ENCODE data around the gene PHC3. TPM values are rescaled to one million over a fixed set of nuclear protein-coding genes. Genes with fewer than 3 reads are reported as not detected.

Gene PHC3
- 32.7 and 33.2 TPM in 2 replicates for total RNA-seq

DNA sequence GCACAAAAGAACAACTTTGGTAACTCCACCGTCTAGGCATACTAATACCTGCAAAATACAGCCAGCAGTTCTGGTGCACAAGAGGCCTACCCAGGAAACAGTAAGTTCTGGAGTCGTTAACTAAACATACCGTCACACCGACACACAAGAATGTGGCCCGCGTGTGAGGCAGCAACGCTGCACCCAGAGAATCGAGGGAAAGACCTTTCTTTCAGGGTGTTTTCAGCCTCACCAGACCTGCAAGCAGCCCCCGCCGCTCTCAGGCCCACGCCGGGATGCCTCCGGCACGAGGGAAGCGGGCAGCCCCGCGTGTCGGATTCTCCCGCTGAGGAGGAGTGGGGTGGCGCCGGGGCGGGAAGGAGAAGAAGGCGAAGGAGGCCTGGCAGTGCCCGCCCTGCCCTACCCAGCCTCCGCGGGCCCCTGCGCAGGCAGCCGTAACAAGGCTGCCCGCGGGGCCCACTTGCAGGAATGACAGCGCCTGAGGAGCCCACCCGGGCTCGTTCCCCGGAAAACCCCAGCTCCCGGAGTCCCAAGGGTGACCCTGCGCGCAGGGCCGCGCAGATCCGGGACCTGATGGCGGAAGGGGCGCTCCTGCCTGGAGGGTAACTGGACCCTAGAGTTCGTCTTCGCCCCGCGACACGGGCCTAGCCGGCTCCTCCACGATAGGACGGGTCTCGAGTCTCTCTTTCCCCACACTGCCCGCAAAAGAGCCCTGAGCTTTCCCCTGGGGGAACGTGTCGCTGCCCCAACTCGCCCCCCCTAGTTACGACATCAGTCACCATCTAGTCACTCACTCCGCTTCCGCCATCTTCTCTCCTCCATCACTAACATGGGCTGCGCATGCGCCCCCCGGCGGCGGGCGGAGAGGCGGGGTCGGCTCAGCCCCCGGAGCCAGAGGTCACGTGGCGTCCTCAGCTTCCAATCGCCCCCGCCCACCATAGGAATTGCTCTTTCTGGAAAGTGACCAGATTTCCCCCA, at the start of gene PHC3:
TSS of gene PHC3 (minus strand) at position 826 of the 978 bp plus-strand sequence. CDS start at position 808, 18 bp downstream.

GRCh38 chr3:170221924-170222646, 40.6 kb upstream of the PHC3 start, which contains the start of gene PRKCI:
Gene PRKCI, plus strand, starts transcription at chr3:170222424. Its CDS starts 246 bp downstream, at chr3:170222670.

Small RNAs within 50 kb of the gene (small RNA-seq; reads per million reads assigned to genes)
- gene RNU4-38P (not detected), gene RNU6-315P (not detected)

Other genes with a start within 250 kb of the PHC3 start
- gene SEC62, start 214.9 kb downstream of the PHC3 start, total RNA-seq: 23.5 and 23.9 TPM in 2 replicates
- 0.37 and 0.39 TPM in 2 replicates for gene GPR160, start 143.7 kb downstream of the PHC3 start, total RNA-seq
- gene PRKCI, start 40.7 kb upstream of the PHC3 start, total RNA-seq: 29.4 and 39.9 TPM in 2 replicates
- gene SKIL, start 176.0 kb upstream of the PHC3 start, total RNA-seq: 13.2 and 18.0 TPM in 2 replicates
- 792 and 1,033 TPM in 2 replicates for gene CLDN11, start 237.1 kb upstream of the PHC3 start, total RNA-seq